ENCODE measurements around the gene ADORA2A.

Gene ADORA2A

DNA sequence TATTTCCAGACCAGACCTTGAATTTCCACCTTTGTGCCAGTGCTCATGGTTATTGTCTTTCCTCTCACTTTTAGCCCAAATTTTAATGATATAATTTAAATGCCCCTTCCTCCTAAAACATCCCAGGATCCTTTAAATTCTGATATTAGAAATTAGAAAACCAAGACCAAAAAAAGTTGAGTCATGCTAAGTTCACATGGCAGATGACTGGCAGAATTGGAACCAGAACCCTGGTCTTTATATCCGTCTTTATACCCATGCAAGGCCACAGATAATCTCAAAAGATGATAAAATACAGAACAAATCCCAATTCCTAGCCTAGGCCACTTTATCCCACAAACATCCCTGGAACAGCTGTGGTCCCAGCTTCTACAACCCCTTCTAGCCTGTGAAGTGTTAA lies 26.5 kb downstream of the ADORA2A start:
- no peak for DNase-seq (ENCODE audit: low read depth)

DNA sequence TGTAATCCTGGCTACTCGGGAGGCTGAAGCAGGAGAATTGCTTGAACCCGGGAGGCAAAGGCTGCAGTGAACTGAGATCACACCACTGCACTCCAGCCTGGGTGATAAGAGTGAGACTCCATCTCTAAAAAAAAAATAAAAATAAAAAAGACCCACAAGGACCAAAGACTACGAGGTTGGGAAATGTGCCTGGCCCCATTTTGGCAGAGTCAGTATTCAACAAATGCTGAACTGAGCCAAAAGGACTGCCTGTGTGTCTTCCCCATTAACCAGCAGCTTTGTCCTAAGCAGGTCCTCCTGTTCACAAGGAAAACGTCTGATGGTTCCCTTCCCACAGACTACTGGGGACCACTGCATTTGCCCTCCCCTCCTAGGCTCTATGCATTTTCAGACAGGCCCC lies 27.6 kb downstream of the ADORA2A start:
- no peak for DNase-seq (ENCODE audit: low read depth)

DNA sequence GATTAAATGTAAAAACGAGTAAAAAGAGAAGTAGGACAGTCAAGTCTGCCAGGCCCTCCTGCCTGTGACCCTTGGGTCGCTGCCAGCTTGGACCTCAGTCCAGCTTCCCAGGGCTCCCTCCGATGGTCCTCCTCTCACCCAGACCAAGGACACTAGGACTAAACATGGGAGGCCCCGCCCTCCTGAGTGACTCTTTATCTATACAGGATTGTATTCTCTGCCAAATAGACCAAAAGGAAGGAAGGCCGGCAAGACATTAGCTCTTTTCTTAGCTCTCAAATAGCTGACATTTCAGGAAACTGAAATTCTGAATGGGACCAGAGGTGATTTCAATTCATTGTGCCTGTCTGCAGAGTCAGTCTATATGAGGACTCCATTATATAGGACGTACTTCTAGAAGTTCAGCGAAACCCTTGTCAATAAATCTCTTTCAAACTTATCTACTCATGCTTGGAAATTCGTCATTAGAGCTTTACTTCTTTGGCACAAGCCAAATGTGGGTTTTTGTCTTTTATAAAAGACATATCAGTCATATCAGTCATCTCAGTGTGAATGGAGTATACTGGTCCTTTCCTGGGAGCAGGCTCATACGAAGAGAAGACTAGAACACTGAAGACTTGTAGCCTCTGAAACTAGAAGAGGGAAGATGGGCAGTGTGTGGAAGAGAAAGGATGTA lies 28.5 kb downstream of the ADORA2A start:
- DNase-seq (ENCODE audit: low read depth): no peak

DNA sequence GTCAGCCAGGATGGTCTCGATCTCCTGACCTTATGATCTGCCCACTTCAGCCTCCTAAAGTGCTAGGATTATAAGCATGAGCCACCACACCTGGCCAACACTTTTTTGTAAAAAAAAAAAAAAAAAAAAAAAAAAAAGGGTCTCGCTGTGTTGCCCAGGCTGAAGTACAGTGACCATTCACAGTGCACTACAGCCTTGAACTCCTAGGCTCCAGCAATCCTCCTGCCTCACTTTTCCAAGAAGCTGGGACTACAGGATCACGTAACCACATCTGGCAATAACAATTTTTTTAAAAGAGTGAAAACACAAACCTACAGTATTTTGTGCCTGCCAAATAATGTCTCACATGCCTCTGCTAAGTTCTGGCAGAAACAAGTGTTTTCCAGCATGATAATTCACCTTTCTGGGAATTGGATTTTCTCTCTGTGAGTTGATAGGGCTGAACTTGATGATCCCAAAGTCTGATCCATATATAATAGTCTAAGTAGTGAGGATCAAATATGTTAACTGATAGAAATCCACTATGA lies 30.6 kb downstream of the ADORA2A start:
- DNase-seq (ENCODE audit: low read depth): no peak

DNA sequence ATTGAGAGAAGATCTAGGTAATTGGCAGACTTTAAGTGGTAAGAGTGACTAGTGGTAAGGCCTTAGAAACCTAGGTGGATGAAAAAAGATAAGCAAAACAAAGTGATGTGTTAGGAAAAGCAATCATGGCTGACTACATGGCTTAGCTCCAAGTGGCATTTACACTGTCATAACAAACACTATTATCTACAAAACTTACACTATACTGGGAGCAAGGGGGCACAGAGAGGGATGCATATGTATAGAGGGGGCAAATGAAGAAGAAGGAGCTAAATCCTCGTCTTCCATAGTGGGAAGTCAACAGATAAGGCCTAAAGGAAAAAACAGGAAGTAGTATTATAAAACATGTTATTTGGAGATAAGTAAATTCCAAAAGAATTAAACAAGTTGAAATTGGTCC lies 32.5 kb downstream of the ADORA2A start:
- no peak for DNase-seq (ENCODE audit: low read depth)

DNA sequence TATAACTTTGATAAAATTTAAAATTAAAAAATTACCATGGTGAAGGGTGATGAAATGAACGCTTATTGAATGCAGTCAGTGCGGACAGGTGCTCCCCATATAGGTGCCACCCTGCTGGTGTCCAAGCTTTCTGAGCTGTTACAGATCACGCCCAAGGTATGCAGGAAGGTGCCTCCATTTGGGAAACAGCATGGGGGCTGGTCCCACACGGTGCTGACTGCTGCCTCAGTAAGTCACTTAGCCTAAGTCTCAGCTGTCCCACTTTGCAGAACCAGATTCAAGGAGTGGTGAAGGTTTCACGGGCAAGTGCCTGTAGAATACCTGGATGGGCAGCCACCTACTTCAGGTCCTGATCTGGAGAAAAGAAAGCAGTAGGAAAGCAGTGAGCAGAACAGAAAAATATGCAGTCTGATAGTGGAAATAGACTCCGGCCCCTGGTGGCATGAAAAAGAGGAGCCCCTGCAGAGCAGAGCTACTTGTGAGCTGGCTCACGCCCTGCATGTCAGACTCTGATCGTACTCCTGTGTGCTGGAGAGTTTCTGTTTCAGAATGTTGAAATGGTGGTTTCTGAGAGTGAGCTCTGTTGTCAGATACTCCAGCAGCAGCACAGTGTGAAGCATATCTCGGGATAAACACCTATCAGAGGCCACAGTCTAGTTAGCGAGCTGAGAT lies 33.2 kb downstream of the ADORA2A start:
- no peak for DNase-seq (ENCODE audit: low read depth)

DNA sequence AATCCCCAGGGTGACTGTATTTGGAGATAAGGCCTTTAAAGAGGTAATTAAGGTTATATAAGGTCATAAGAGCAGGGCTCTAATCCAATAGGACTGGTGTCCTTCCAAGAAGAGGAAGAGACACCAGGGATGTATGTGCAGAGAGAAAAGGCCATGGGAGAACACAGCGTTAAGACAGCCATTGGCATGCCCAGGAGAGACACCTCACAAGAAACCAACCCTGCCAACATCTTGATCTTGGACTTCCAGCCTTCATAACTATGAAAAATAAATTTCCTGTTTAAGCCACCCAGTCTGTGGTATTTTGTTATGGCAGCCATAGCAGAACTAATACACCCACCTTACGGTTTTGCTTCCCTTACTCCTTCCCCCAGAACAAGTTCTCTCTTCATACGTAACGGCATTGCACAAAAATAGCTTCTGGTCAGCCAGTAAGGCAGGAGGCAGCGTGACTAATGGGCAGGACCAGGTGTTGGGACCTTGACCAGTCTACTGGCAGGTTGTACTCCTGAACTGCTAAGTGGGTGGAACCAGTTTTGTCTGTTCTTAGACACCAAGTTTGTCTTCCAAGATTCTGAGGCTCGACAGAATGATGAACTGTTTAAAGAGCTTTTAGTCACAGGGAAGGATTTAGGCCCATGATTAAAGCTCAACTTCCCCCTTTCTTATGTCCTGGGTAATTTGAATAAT lies 35.8 kb downstream of the ADORA2A start:
- no peak for DNase-seq (ENCODE audit: low read depth)

DNA sequence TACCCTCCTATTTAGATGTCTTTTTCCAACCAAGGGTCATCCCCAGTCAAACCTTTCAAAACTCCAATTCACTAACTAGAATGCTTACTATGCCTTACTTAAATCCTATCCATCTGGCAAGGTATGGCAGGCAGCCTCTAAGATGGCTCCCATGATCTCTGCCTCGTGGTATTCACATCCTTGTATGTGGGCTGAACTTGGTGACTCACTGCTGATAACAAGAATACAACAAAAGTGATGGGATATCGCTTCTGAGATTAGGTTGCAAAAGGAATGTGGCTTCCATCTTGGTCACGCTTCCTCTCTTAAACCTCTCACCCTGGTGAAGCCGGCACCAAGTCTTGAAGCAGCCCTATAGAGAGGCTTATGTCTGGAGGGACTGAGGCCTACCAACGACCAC lies 38.2 kb downstream of the ADORA2A start:
- DNase-seq (ENCODE audit: low read depth): no peak

DNA sequence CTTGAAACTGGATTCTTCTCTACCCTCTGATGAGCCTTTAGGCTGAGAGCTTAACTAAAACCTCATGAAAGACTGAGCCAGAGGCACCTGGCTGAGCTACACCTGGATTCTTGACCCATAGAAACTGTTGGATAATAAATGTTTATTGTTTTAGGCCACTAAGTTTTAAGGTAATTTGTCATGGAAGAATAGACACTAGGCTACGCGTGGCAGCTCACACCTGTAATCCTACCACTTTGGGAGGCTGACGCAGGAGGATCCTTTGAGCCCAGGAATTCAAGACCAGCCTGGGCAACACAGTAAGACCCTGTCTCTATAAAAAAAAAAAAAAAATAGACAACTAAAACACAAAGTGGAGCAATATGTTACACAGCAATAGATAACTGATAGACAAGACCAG lies 38.6 kb downstream of the ADORA2A start:
- DNase-seq (ENCODE audit: low read depth): no peak

DNA sequence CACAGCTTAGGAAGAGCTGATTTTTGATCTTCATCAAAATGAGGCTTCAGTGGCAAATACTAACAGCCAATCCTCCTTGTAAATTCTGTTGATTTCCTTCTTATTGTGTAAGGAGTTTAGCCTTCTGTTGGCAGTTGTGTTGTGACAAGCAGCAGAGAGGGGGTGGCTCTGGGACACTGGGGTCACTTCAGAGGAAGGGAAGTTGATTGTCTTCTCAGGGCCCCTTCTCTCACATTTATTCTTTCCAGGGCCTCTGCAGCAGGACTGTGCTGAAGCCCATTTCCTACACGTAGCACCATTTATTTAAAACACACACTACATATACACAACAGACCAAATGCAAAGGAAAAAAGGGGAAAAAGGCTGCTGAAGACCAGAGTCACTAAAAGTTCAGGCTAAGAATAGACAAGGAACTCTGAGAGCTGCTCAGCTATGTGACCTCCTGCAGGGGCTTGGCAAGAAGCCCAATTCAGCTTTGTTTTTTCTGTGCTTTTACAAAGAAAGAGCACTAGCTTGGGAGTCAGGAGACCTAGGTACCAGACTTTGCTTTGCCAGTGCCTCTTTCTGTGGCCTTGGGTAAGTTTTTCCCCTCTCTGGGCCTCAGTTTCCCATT lies 39.4 kb downstream of the ADORA2A start:
- DNase-seq (ENCODE audit: low read depth): no peak

DNA sequence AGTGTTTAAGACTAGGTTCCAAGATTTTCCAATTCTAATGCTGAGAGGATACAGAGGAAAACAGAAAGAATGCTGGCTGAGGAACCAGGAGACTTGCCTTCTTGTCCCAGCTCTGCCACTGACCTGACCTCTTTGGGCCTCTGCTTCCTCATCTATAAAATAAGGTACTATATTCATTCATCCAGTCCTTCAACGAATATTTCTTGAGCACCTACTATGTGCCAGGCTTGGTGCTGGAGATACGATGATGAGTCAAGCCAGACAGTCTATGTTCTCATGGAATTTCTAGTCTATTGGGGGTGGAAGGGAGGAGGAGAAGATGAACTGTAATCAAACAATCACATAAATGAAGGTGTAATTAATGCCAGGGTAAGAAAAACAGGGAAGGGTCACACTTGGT lies 39.9 kb downstream of the ADORA2A start:
- no peak for DNase-seq (ENCODE audit: low read depth)

DNA sequence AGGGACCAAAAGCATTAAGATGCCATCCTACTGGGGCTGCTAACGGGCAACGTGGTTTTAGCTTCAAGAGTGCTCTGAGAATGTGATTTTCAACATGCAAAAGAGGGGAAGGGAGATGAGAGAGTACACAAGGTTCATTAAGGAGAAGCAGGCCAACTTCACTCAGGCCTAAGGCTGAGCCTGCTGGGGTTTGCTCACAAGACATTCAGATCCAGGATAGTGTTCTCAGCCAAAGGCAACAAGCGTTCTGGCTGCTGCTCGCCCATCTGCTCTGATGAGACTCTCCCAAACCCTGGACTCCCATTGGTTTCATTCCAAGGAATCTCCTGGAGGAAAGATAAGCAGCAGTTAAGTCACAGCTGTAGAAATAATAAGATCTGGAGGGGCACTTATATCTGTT lies 44.2 kb downstream of the ADORA2A start:
- no peak for DNase-seq (ENCODE audit: low read depth)

DNA sequence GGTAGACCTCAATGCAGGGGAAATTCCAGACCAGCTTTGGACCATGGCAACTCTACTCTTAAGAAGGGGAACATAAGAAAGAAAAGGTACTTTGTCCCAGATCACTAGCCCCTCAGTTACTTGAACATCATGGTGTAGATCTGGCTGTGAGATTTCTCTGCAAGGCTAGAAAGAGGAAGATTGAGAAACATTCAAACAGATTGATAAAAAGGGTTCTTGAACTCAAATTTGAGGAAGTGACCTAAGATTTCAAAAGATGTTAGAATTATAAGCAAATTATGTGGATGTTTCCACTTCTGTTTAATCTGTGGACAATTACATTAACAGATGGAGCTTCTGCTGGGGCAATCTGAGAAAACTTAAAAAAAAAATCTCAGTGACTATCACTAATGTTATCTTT lies 45.9 kb downstream of the ADORA2A start:
- DNase-seq (ENCODE audit: low read depth): no peak

DNA sequence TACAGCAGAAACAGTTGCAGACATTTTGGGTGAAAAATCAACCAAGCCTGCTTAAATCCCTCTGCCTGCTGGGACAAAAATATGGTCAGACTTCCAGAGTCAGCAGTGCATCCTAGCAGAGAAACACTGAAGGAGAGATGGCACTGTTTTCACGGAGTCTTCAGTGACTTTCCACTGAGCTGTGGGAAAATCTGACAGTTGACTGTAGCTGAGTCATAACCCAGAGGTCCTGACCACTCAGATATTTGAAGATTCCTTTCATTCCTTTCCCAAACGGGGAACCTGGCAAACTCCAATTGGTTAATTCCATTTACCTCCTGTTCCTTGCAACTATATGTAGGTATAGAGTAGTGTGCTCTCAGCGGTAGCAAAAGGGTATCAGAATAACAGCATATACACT lies 46.8 kb downstream of the ADORA2A start:
- no peak for DNase-seq (ENCODE audit: low read depth)

DNA sequence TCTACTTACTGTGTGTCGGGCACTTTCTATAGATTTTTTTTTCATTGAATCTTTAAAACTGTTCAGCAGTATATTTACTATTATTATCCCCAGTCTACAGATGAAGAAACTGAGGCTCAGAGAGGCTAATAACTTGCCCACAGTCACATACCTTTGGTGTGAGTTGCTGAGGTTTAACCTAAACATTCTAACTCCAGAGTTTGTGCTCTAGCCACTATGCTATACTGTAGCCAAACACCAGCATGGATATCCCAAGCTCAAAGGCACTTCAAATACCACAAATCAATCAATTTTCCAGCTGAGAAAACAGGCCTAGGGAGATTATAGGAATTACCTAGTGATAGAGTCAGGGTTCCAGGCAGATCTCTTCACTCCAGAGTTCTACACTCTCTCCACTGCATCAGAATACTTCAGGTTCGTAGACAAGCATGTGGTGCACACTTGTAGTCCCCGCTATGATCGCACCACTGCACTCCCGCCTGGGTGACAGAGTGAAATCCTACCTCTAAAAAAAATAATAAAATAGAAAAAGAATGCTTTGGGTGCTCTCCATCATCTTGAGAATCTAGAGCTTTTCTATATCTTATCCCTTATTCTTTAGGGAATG lies 47.4 kb downstream of the ADORA2A start:
- DNase-seq (ENCODE audit: low read depth): no peak

DNA sequence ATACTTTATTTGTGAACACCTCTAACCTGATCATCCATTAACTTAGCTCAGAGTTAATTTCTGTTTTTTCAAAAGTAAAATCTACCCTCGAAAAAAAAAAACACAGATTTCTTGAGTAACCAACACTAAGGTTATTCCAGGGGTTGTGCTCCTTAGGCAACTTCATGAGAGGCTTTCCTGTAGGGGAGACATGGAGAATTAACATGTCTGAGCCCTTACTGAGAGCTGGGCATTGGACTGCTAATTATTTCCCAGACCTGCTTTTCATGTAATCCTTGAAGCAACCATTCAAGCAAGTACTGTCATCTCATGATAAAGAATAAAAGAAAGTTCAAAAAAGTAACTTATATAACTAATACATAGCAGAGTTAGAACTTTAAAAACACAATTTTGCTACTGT lies 54.2 kb downstream of the ADORA2A start:
- no peak for DNase-seq (ENCODE audit: low read depth)

DNA sequence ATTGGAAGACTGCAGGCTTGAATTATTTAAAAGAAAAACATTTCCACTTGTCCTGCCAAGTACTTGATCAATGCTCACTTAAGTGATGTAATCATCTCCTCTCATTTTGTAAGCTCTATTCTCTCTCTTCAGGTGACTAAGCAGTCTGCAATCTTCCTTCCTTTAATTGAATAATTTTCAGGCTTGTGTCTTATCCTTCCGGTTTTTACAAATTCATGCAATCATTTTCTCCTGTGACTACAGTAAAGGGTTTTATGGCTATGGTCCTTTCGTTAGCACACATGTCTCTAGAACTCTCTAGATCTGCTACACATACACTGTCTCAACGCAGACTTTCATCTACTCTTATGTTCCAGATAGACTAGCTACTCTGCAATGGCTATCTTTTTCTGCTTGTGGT lies 55.2 kb downstream of the ADORA2A start:
- DNase-seq (ENCODE audit: low read depth): no peak

DNA sequence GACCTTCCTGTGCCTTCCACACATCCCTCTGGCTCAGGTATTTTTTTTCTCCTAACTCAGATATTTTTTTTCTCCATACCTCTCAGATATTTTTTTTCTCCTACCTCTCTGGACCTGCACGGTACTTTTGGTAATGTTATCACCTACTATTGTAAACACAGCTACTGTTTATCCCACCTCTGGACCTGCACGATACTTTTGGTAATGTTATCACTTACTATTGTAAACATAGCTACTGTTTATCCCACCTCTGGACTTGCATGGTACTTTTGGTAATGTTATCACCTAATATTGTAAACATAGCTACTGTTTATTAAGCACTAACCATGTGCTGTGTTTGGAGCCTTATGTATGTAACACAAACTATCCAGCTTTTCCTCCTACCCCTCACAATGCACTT lies 55.6 kb downstream of the ADORA2A start:
- no peak for DNase-seq (ENCODE audit: low read depth)

DNA sequence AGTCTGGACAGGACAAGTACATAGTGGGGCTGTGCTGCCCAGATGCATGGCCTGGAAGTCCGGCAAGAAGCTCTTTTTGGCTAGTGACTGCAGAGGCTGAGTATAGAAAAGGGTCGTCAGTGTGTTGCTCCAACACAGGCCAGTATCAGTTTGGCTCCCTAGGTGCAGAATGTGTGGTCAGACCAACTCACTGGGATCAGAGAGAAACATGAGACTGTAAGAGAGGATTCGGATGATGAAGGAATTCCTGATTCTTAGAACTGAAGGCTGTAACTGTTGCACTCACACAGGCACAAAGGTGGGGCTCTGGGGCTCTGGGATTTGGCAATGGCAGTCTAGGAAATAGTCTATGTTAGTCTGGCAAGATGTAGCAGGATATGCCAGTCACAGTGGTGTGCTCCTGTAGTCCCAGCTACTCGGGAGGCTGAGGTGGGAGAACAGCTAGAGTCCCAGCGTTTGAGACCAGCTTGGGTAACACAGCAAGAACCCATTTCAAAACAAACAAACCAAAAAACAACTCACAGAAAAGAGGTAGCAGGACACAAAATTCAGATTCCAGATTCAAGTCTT lies 56.7 kb downstream of the ADORA2A start:
- DNase-seq (ENCODE audit: low read depth): no peak

DNA sequence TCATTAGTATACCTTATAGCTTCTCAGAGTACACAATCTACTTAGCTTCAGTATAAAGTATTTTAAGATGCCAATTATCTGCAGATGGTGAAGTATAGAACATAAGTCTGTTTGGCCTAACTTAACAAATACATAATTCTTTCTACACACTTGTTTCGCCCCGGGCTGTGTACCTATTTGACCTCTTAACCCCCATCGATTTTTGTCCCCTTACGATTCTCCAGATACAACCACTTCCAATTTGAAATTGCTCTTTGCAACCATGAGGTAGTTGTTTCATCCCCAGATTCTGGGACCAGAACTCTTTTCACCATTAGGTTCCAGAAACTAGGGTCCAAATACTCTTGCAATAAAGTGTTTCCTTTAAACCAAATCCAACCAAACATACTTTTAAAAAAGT lies 57.8 kb downstream of the ADORA2A start:
- no peak for DNase-seq (ENCODE audit: low read depth)

DNA sequence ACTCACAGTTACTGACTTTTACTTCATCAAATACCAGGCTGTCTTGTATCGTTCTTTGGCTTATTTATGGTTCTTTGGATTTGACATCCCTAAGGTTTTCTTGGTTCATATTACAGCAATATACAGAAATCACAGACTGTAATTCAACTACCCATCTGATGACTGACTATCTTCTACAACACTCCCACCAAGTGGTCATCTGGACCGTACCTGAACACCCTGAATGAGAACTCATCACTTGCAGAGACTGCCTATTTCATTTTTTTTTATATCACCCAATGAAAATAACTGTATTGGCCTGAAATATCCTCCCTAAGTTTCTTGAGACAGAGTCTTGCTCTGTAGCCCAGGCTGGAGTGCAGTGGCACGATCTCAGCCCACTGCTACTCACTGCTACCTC lies 58.2 kb downstream of the ADORA2A start:
- DNase-seq (ENCODE audit: low read depth): peak; percentile 7

DNA sequence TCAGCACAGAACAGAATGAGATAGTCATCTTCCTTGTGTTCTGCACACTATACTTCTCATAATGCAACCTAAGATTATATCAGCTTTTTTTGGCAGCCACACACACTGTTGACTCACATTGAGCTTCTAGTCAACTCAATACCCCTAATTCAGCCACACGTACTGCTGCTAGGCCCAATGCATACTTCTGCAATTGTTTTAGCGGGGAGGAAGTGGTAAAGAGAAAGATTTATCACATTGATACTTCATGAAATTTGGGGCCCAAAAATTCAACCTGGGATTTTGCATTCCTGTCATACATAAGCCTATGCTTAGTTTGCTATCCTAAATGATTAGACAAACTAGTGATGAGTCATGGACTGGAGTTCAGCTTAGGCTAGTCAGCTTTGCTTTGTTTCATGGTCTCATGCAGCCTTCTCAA lies 59.1 kb downstream of the ADORA2A start:
- DNase-seq (ENCODE audit: low read depth): no peak

All from stimulated activated CD4-positive, alpha-beta T cell treated with anti-CD3 and anti-CD28 coated beads, Interleukin-2, amount 100 ng/mL, for 4 hours (primary cell).